Liver (tissue), 3 donors: ENCODE results near the gene OSBP2.

ENCODE experiments used
- ATF3 ChIP-seq: IDR thresholded peaks from 2 replicates; pipeline ENCODE4 v1.6.1; 2016; ENCODE audit warnings: antibody characterized with exemption
- CTCF ChIP-seq: fragments of 150-350 bp; IDR thresholded peaks from 2 replicates; pipeline ENCODE4 v1.5.1; 2017; ENCODE audit warnings: improper control_type of control experiment, low read depth, low read length; ENCODE audit not compliant: missing input control
- EGR1 ChIP-seq, 2 donors: IDR thresholded peaks; 2 replicates each; pipeline ENCODE4 v1.6.1; 2016 to 2018; ENCODE audit warnings: antibody characterized with exemption in 2 of 2, low read depth in 2 of 2
- FOXA1 ChIP-seq: IDR thresholded peaks from 2 replicates; pipeline ENCODE4 v1.6.1; 2016; ENCODE audit warnings: antibody characterized with exemption
- HNF4A ChIP-seq, 2 donors: conservative IDR thresholded peaks; 2 replicates each; pipeline ENCODE4 v1.6.1; 2016; ENCODE audit warnings: antibody characterized with exemption in 2 of 2, mild to moderate bottlenecking in 2 of 2
- MAX ChIP-seq: IDR thresholded peaks from 2 replicates; pipeline ENCODE4 v1.6.1; 2016; ENCODE audit warnings: antibody characterized with exemption
- RAD21 ChIP-seq, 2 donors: IDR thresholded peaks; 2 replicates each; pipeline ENCODE4 v1.6.1; 2016; ENCODE audit warnings: antibody characterized with exemption in 2 of 2, mild to moderate bottlenecking in 2 of 2
- RXRA ChIP-seq, 2 donors: IDR thresholded peaks; 2 replicates each; pipeline ENCODE4 v1.6.1; 2017 to 2018; ENCODE audit warnings: antibody characterized with exemption in 2 of 2, mild to moderate bottlenecking in 1 of 2
- ZBTB33 ChIP-seq: IDR thresholded peaks from 2 replicates; pipeline ENCODE4 v1.6.1; 2016; ENCODE audit warnings: antibody characterized with exemption
- donor health status: healthy.
- donor health status: healthy.

- TF ChIP-seq CTCF: no peak
- TF ChIP-seq ATF3: no peak
- TF ChIP-seq FOXA1: no peak
- TF ChIP-seq MAX: no peak
- TF ChIP-seq EGR1 (IDR thresholded peaks at IDR 0.05; ENCODE audit: low read depth in 2 of 2): no peak
- no peak for TF ChIP-seq HNF4A (conservative IDR thresholded peaks at IDR 0.05)
- TF ChIP-seq ZBTB33: no peak
- no peak for TF ChIP-seq RAD21 (IDR thresholded peaks at IDR 0.05)
- no peak for TF ChIP-seq RXRA (IDR thresholded peaks at IDR 0.05)
These were observed 11.3 kb downstream of the OSBP2 start for GRCh38 chr22:30705710-30706651.
